K562 (cell line): ENCODE measurements around the gene HSD3B7. TPM values are rescaled to one million over a fixed set of nuclear protein-coding genes. Genes with fewer than 3 reads are reported as not detected.

Experiments
- CBX2 ChIP-seq: fragments of 200-600 bp; sonication (generic); IDR thresholded peaks from one replicate; pipeline ENCODE4 v1.6.1; 2012; ENCODE audit warnings: mild to moderate bottlenecking, low read length, inconsistent platforms; ENCODE audit not compliant: insufficient read depth, poor library complexity, severe bottlenecking
- CTBP1 ChIP-seq: fragments of 450-650 bp; IDR thresholded peaks from 2 replicates; pipeline ENCODE4 v1.6.1; 2016; ENCODE audit warnings: borderline replicate concordance
- E2F4 ChIP-seq: sonication (generic); formaldehyde crosslinking; IDR thresholded peaks from 2 replicates; pipeline ENCODE4 v1.8.0; 2022; ENCODE audit warnings: mild to moderate bottlenecking, low read depth, missing genetic modification reagents
- IRF2 ChIP-seq: sonication (generic); formaldehyde crosslinking; IDR thresholded peaks from 2 replicates; pipeline ENCODE4 v1.8.1; 2022; ENCODE audit warnings: mild to moderate bottlenecking, missing genetic modification reagents
- KDM2B ChIP-seq: fragments of 250-450 bp; sonication (Bioruptor Pico); IDR thresholded peaks from 2 replicates; pipeline ENCODE4 v1.8.0; 2021; ENCODE audit warnings: mild to moderate bottlenecking, moderate library complexity
- MAFG ChIP-seq: fragments of 450-650 bp; conservative IDR thresholded peaks from 2 replicates; pipeline ENCODE4 v1.6.1; 2016; ENCODE audit warnings: missing genetic modification characterization, missing compliant biosample characterization
- MBD1 ChIP-seq: fragments of 250-450 bp; sonication (Bioruptor Pico); IDR thresholded peaks from 2 replicates; pipeline ENCODE4 v1.8.0; 2022; ENCODE audit warnings: inconsistent platforms
- MEF2A ChIP-seq: IDR thresholded peaks from 2 replicates; pipeline ENCODE4 v1.6.1; 2011; ENCODE audit warnings: low read depth, mild to moderate bottlenecking, low read length, moderate library complexity; ENCODE audit not compliant: control insufficient read depth
- MYC ChIP-seq, 2 experiments: fragments of 250-450 bp in 1 of 2; sonication (Bioruptor Pico) in 1 of 2; IDR thresholded peaks; 2 replicates each; pipeline versions ENCODE4 v1.5.1 to v1.6.1; 2012 to 2021; ENCODE audit warnings: low read depth in 2 of 2, borderline replicate concordance in 1 of 2, improper control_type of control experiment in 1 of 2, low read length in 1 of 2, mild to moderate bottlenecking in 1 of 2, moderate library complexity in 1 of 2
- NCOA1 ChIP-seq: fragments of 450-650 bp; IDR thresholded peaks from 2 replicates; pipeline ENCODE4 v1.6.1; 2016; ENCODE audit warnings: low read depth
- NR2F6 ChIP-seq: fragments of 450-650 bp; formaldehyde crosslinking; IDR thresholded peaks from 2 replicates; pipeline ENCODE4 v1.4.0; 2020; ENCODE audit warnings: mild to moderate bottlenecking
- SP2 ChIP-seq: IDR thresholded peaks from 2 replicates; pipeline ENCODE4 v1.6.1; 2011; ENCODE audit warnings: mild to moderate bottlenecking, low read depth, low read length, moderate library complexity; ENCODE audit not compliant: poor library complexity, severe bottlenecking; ENCODE audit errors: extremely low read depth
- TCF15 ChIP-seq: fragments of 250-450 bp; sonication (Bioruptor Pico); IDR thresholded peaks from 2 replicates; pipeline ENCODE4 v1.8.0; 2022; ENCODE audit warnings: moderate library complexity, mild to moderate bottlenecking, inconsistent platforms
- TFAM ChIP-seq: fragments of 250-450 bp; sonication (Bioruptor Pico); conservative IDR thresholded peaks from 2 replicates; pipeline ENCODE4 v1.5.0; 2021; ENCODE audit warnings: mild to moderate bottlenecking, moderate library complexity
- ZC3H8 ChIP-seq: fragments of 450-650 bp; IDR thresholded peaks from 2 replicates; pipeline ENCODE4 v1.6.1; 2017
- ZNF134 ChIP-seq: fragments of 250-450 bp; sonication (Bioruptor Pico); conservative IDR thresholded peaks from 2 replicates; pipeline ENCODE4 v1.4.0; 2020
- ZNF253 ChIP-seq: fragments of 250-450 bp; sonication (Bioruptor Pico); conservative IDR thresholded peaks from 2 replicates; pipeline ENCODE4 v1.6.1; 2021; ENCODE audit warnings: mild to moderate bottlenecking
- ZNF263 ChIP-seq: sonication (generic); formaldehyde crosslinking; IDR thresholded peaks from 2 replicates; pipeline ENCODE4 v1.8.0; 2022; ENCODE audit warnings: mild to moderate bottlenecking, missing genetic modification reagents, borderline replicate concordance
- ZNF282 ChIP-seq: sonication (generic); formaldehyde crosslinking; IDR thresholded peaks from 2 replicates; pipeline ENCODE4 v1.8.1; 2023; ENCODE audit warnings: missing genetic modification reagents
- ZNF507 ChIP-seq: conservative IDR thresholded peaks from 2 replicates; pipeline ENCODE4 v1.6.1; 2017; ENCODE audit warnings: missing genetic modification characterization, missing compliant biosample characterization
- polyA plus RNA-seq, 8 experiments: library from polyadenylated mRNA; depleted of rRNA in 4 of 8; stranded (reverse) in 5 of 8; unstranded in 3 of 8; fragments of >200 nt; fragmentation: Nextera tagmentation in 2 of 8; fragmentation: Illumina TruSeq in 1 of 8; extraction: Ambion mirVana in 2 of 8; extraction: Trizol in 1 of 8; gene quantifications; 2 replicates each; pipeline versions ENCODE4 v1.2.1 to v1.2.3, GENCODE V29; 2011 to 2014; ENCODE audit warnings: inconsistent platforms in 1 of 8, missing spikeins in 1 of 8
- total RNA-seq, 7 experiments: library from RNA; depleted of rRNA in 6 of 7; stranded (reverse); fragments of >200 nt in 6 of 7; fragmentation: Illumina TruSeq in 2 of 7; extraction: Trizol in 2 of 7; gene quantifications; 2 replicates each; pipeline versions ENCODE4 v1.2.1 to v1.2.3, GENCODE V29; 2011 to 2021; ENCODE audit warnings: low replicate concordance in 1 of 7
- TF ChIP-seq, protein P1 (sequence below), 2 experiments: fragments of 450-650 bp in 1 of 2; sonication (generic) in 1 of 2; formaldehyde crosslinking in 1 of 2; IDR thresholded peaks in 1 of 2; conservative IDR thresholded peaks in 1 of 2; 2 replicates each; pipeline versions ENCODE4 v1.6.1 to v1.8.1; 2016 to 2023; ENCODE audit warnings: mild to moderate bottlenecking in 2 of 2, moderate library complexity in 2 of 2, inconsistent platforms in 1 of 2, missing genetic modification reagents in 1 of 2
- TF ChIP-seq, protein P2 (sequence below): fragments of 450-650 bp; formaldehyde crosslinking; IDR thresholded peaks from 2 replicates; pipeline ENCODE4 v1.4.0; 2022; ENCODE audit warnings: missing genetic modification characterization

Gene HSD3B7
- total and polyA plus RNA-seq, 9 of the 15 experiments (the other 6 are each of a cell fraction or from before 2014, with no cell fraction given), result 5.4 to 49.1 (median 23.0) TPM

DNA sequence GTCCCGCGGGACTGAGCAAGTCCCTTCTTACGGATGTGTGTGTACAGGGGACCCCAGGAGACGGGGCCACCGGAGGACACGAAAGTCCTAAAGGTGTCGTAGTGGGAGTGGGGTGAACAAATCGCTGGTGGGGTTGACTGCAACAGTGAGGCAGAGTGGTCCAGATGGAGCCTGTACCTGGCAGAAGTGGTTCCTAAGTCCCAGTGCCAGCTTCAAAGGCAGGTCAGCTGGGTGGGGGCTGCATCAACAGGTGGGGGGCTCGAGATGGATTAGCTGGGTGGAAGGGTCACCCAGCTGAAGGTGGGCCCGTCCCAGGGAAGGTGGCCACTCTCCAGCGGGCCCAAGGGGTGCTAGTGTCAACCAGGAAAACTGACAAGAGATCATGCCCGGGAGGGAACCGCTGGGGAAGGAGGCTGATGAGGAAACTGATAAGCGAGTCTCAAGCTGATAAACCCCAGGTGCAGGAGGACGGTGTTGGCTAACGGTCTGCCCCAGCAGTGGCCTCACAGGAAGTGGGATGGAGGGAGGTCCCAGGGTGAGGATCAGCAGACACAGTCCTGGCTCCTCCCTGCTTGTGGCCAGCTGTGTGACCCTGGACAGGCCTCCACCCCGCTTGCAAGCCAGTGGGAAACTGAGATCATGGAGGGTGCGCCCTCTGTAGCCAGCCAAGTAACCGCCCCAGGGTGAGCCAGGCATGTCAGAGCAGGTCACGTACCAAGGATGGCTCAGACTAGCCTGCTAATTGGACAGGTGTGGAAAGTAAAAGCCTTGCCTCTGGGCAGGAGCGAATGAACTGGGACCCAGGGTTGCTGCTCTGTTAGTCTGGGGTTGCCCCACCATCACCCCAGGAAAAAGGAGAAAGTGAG lies 35.1 kb upstream of the HSD3B7 start (continued):
- TF ChIP-seq MBD1 (no peak), ZNF253 (no peak), SP2 (no peak), MAFG (tag) (no peak), ZNF282 (no peak), KDM2B (CRISPR knock-in tag) (no peak), CBX2 (no peak), IRF2 (CRISPR knock-in tag) (no peak), ZC3H8 (no peak), NR2F6 (CRISPR knock-in tag) (no peak), TCF15 (CRISPR knock-in tag) (no peak), NCOA1 (peak; percentile 76; the same call in 1 of the 2 replicates), MEF2A (no peak), ZNF507 (no peak), E2F4 (CRISPR knock-in tag) (no peak), TFAM (no peak), CTBP1 (peak; percentile 99), MYC (IDR thresholded peaks at IDR 0.05; ENCODE audit: low read depth, low read length) (peak; percentile 64; the same call in 1 of the 2 replicates), MYC (CRISPR knock-in tag; IDR thresholded peaks at IDR 0.05; ENCODE audit: borderline replicate concordance, low read depth) (peak; percentile 23; the same call in 1 of the 2 replicates), ZNF263 (peak; percentile 78), ZNF134 (CRISPR knock-in tag) (no peak)
- TF ChIP-seq, protein P1, sequence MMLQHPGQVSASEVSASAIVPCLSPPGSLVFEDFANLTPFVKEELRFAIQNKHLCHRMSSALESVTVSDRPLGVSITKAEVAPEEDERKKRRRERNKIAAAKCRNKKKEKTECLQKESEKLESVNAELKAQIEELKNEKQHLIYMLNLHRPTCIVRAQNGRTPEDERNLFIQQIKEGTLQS (IDR thresholded peaks at IDR 0.05), result peak; percentile 40; the same call in 1 of the 2 replicates
- TF ChIP-seq, protein P1 (CRISPR knock-in tag; conservative IDR thresholded peaks at IDR 0.05), result no peak
- TF ChIP-seq, protein P2, sequence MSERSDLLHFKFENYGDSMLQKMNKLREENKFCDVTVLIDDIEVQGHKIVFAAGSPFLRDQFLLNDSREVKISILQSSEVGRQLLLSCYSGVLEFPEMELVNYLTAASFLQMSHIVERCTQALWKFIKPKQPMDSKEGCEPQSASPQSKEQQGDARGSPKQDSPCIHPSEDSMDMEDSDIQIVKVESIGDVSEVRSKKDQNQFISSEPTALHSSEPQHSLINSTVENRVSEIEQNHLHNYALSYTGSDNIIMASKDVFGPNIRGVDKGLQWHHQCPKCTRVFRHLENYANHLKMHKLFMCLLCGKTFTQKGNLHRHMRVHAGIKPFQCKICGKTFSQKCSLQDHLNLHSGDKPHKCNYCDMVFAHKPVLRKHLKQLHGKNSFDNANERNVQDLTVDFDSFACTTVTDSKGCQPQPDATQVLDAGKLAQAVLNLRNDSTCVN (CRISPR knock-in tag), result no peak
